Measurements from ENCODE around the gene TBC1D22A. TPM values are rescaled to one million over a fixed set of nuclear protein-coding genes. Genes with fewer than 3 reads are reported as not detected.
A peak's percentile ranks its signal among the peaks of the same experiment; 100 is the strongest.

Gene TBC1D22A
- total and polyA plus RNA-seq, 9 of the 15 experiments (the other 6 are each of a cell fraction or from before 2014, with no cell fraction given), result 0.20 to 11.5 (median 5.2) TPM

GRCh38 chr22:46732041-46732379 is 30.4 kb upstream of the TBC1D22A start:
- Histone ChIP-seq H3K36me3 (ENCODE audit: control insufficient read depth, insufficient read depth, low read length) (peaks cover 2% of the 10 kb centered on the region; the same call in 1 of the 3 replicates), H2AFZ (ENCODE audit: low read depth, low read length) (no peak overlapping the region), H3K4me1 (replicated peaks in 1 of 2; ENCODE audit: control insufficient read depth in 2 of 2, insufficient read depth in 2 of 2, low read length in 2 of 2) (peaks cover 0 to 28% of the 10 kb centered on the region in 2 experiments; a peak in 4 of 5 replicates), H3K9me1 (ENCODE audit: control insufficient read depth, insufficient read depth, low read length) (no peaks in the 10 kb centered on the region), H3K4me2 (ENCODE audit: insufficient read depth, low read length) (no peak overlapping the region), H3K27me3 (ENCODE audit: control insufficient read depth in 2 of 2, insufficient read depth in 2 of 2, low read length in 2 of 2) (no peaks in the 10 kb centered on the region), H4K20me1 (replicated peaks; ENCODE audit: control insufficient read depth, insufficient read depth, low read length) (no peaks in the 10 kb centered on the region), H3K4me3 (no peak overlapping the region), H3K79me2 (ENCODE audit: control insufficient read depth, insufficient read depth, low read length) (peaks cover 24% of the 10 kb centered on the region; the same call in 2 of the 3 replicates), H3K27ac (ENCODE audit: extremely low read depth, low read depth, low read length) (no peak overlapping the region), H3K9me3 (replicated peaks; ENCODE audit: control insufficient read depth, insufficient read depth, low read depth, low read length) (no peaks in the 10 kb centered on the region), H3K9ac (ENCODE audit: insufficient read depth in 1 of 2, low read depth in 2 of 2, low read length in 2 of 2) (0 out of 4 replicates have a peak overlapping the region, but pooled peaks of 1 of the 2 experiments have one; percentile 17)
- intact Hi-C loops (cut with micrococcal nuclease), result no loop called here
- FAIRE-seq, result no peak
- TF ChIP-seq ZBTB1 (CRISPR knock-in tag; IDR thresholded peaks at IDR 0.05; ENCODE audit: borderline replicate concordance, low read depth), result no peak
- TF ChIP-seq E2F3 (CRISPR knock-in tag; IDR thresholded peaks at IDR 0.05), result no peak
- TF ChIP-seq STAG1 (CRISPR knock-in tag; IDR thresholded peaks at IDR 0.05; ENCODE audit: borderline replicate concordance), result no peak
- no peak for TF ChIP-seq ZKSCAN3 (CRISPR knock-in tag; IDR thresholded peaks at IDR 0.05)
- no peak for TF ChIP-seq TBP (optimal IDR thresholded peaks at IDR 0.05; ENCODE audit: low read depth, low read length)
- TF ChIP-seq ILK (tag; IDR thresholded peaks at IDR 0.05; ENCODE audit: borderline replicate concordance, low read depth), result no peak
- no peak for TF ChIP-seq ZNF408 (CRISPR knock-in tag; IDR thresholded peaks at IDR 0.05; ENCODE audit: low read depth)
- no peak for TF ChIP-seq FIP1L1 (IDR thresholded peaks at IDR 0.05; ENCODE audit: low read depth, low read length, poor library complexity, severe bottlenecking)
- TF ChIP-seq ZNF41 (CRISPR knock-in tag; conservative IDR thresholded peaks at IDR 0.05), result no peak
- TF ChIP-seq BRF1 (IDR thresholded peaks at IDR 0.05; ENCODE audit: borderline replicate concordance, extremely low read depth, insufficient read length), result no peak
- TF ChIP-seq PRMT5 (CRISPR knock-in tag; IDR thresholded peaks at IDR 0.05), result no peak
- TF ChIP-seq CXXC5 (CRISPR knock-in tag; IDR thresholded peaks at IDR 0.05), result no peak
- BruUV-seq (replicated peaks), result no TSS peak
- no peak for DNase-seq (ENCODE audit: extremely low read depth in 1 of 4, low spot score in 3 of 4)
- ChIA-PET POLR2A (interaction anchor here (0.5 to 0.7 kb wide), 3 partner anchors 48 to 643 kb away, joined by 3 to 4 read pairs (median 4); no protein-coding TSS in a partner anchor), CTCF (ENCODE audit: low intra/inter-chr PET ratio) (no interaction called here)
- WGBS (ENCODE audit: insufficient coverage, low coverage, missing lambda C conversion rate), result 97% methylated on average over 6 of the region's 14 CpGs
- ATAC-seq, result no peak
- in situ Hi-C loops (cut with MboI), result no loop called here

Data from K562 (cell line).